WERI-Rb-1 (cell line): ENCODE results near the gene ZNF672.
"Not testable (repeated sequence)": the region's sequence is repeated elsewhere in the genome, so short reads cannot be mapped to it uniquely, and the experiment has no call there.

Experiments used
- DNase-seq: peaks from one replicate; pipeline ENCODE4 v3.0.0-alpha.2; 2020
- H3K27ac ChIP-seq: fragments of 250-450 bp; sonication (Bioruptor Pico); 2 replicates; pipeline ENCODE4 v1.5.1; 2020; ENCODE audit warnings: mild to moderate bottlenecking, moderate library complexity
- H3K27me3 ChIP-seq: fragments of 250-450 bp; sonication (Bioruptor Pico); 2 replicates; pipeline ENCODE4 v1.5.1; 2021; ENCODE audit warnings: mild to moderate bottlenecking, low read depth, moderate library complexity; ENCODE audit not compliant: insufficient read depth, severe bottlenecking
- H3K36me3 ChIP-seq: fragments of 250-450 bp; sonication (Bioruptor Pico); 2 replicates; pipeline ENCODE4 v1.5.1; 2020; ENCODE audit warnings: mild to moderate bottlenecking, moderate library complexity
- H3K4me3 ChIP-seq: 2 replicates; pipeline ENCODE4 v1.5.1; 2011; ENCODE audit warnings: low read depth, mild to moderate bottlenecking, control low read depth, low read length
- H3K9me3 ChIP-seq: fragments of 250-450 bp; sonication (Bioruptor Pico); 2 replicates; pipeline ENCODE4 v1.5.1; 2021; ENCODE audit warnings: mild to moderate bottlenecking, moderate library complexity; ENCODE audit not compliant: severe bottlenecking
- CTCF ChIP-seq: IDR thresholded peaks from 2 replicates; pipeline ENCODE4 v1.5.1; 2011; ENCODE audit warnings: low read depth, mild to moderate bottlenecking, control low read depth, inconsistent platforms, low read length

The ZNF672 gene

GRCh38 chr1:248885646-248886045 lies 47.6 kb downstream of the ZNF672 start:
- H3K36me3 ChIP-seq = no peaks in the 10 kb centered on the region
- no peak overlapping the region for H3K27ac ChIP-seq

GRCh38 chr1:248886237-248886895 lies 48.3 kb downstream of the ZNF672 start:
- Histone ChIP-seq H3K9me3 (peaks cover 2% of the 10 kb centered on the region), H3K4me3 (no peak overlapping the region), H3K27ac (no peak overlapping the region), H3K27me3 (no peaks in the 10 kb centered on the region), H3K36me3 (no peaks in the 10 kb centered on the region)
- no peak for DNase-seq
- no peak for TF ChIP-seq CTCF

More at GRCh38 chr1:248885646-248886045, 47.6 kb downstream of the ZNF672 start:
- no peak for DNase-seq
- peaks cover 2% of the 10 kb centered on the region for H3K9me3 ChIP-seq
- TF ChIP-seq CTCF = no peak
- H3K4me3 ChIP-seq = no peak overlapping the region
- H3K27me3 ChIP-seq = no peaks in the 10 kb centered on the region

GRCh38 chr1:248889914-248890243 lies 51.9 kb downstream of the ZNF672 start:
- H3K27ac ChIP-seq, H3K9me3 ChIP-seq, H3K36me3 ChIP-seq, DNase-seq, H3K4me3 ChIP-seq, H3K27me3 ChIP-seq: not testable (repeated sequence)

- Histone ChIP-seq H3K36me3 (no peaks in the 10 kb centered on the region), H3K27ac (no peak overlapping the region), H3K9me3 (no peaks in the 10 kb centered on the region), H3K4me3 (no peak overlapping the region), H3K27me3 (no peaks in the 10 kb centered on the region)
- no peak for TF ChIP-seq CTCF
- DNase-seq = no peak
Observed at GRCh38 chr1:248890549-248891498, 52.8 kb downstream of the ZNF672 start.

GRCh38 chr1:248891758-248892157 lies 53.7 kb downstream of the ZNF672 start:
- DNase-seq = no peak
- Histone ChIP-seq H3K27me3 (no peaks in the 10 kb centered on the region), H3K27ac (no peak overlapping the region), H3K4me3 (no peak overlapping the region), H3K9me3 (no peaks in the 10 kb centered on the region), H3K36me3 (no peaks in the 10 kb centered on the region)
- no peak for TF ChIP-seq CTCF

GRCh38 chr1:248892590-248892989 lies 54.6 kb downstream of the ZNF672 start:
- no peak overlapping the region for H3K4me3 ChIP-seq
- no peak overlapping the region for H3K27ac ChIP-seq
- H3K27me3 ChIP-seq = no peaks in the 10 kb centered on the region
- no peak for TF ChIP-seq CTCF
- H3K9me3 ChIP-seq = no peaks in the 10 kb centered on the region
- no peak for DNase-seq
- H3K36me3 ChIP-seq = no peaks in the 10 kb centered on the region
